GM18870 (cell line): ENCODE data around the gene MYBPC2.
A peak's percentile ranks its signal among the peaks of the same experiment; 100 is the strongest.
"Not testable (repeated sequence)": the region's sequence is repeated elsewhere in the genome, so short reads cannot be mapped to it uniquely, and the experiment has no call there.

ENCODE experiments used
- ATAC-seq: cut with Tn5 transposase; IDR thresholded peaks from one replicate; pipeline ENCODE4 v1.9.1; 2021; ENCODE audit warnings: moderate library complexity; ENCODE audit not compliant: unreplicated experiment

Gene MYBPC2

GRCh38 chr19:50427318-50427925 lies 5.3 kb upstream of the MYBPC2 start:
- ATAC-seq = no peak

- ATAC-seq = no peak
Measured at GRCh38 chr19:50427997-50428425, 4.7 kb upstream of the MYBPC2 start.

- ATAC-seq = no peak
Measured at GRCh38 chr19:50428772-50429463, 3.8 kb upstream of the MYBPC2 start.

DNA sequence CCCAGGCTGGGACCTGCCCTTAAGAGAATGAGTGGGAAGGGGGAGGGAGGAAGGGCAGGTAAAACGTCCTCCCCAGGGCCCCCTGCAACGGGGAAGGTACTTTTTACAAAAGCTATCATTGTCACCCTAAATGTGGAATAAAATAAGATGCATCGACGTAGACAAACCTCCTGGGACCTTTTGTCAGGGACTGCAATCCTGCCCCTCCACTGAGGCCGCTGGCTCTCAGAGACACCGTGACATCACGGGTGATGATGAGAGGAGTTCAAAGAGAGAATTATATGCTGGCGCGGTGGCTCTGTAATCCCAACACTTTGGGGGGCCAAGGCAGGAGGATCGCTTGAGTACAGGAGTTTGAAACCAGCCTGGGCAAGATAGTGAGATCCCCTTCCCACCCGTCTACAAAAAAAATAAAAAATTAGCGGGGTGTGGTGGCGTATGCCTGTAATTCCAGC lies 1.8 kb upstream of the MYBPC2 start:
- ATAC-seq = no peak

DNA sequence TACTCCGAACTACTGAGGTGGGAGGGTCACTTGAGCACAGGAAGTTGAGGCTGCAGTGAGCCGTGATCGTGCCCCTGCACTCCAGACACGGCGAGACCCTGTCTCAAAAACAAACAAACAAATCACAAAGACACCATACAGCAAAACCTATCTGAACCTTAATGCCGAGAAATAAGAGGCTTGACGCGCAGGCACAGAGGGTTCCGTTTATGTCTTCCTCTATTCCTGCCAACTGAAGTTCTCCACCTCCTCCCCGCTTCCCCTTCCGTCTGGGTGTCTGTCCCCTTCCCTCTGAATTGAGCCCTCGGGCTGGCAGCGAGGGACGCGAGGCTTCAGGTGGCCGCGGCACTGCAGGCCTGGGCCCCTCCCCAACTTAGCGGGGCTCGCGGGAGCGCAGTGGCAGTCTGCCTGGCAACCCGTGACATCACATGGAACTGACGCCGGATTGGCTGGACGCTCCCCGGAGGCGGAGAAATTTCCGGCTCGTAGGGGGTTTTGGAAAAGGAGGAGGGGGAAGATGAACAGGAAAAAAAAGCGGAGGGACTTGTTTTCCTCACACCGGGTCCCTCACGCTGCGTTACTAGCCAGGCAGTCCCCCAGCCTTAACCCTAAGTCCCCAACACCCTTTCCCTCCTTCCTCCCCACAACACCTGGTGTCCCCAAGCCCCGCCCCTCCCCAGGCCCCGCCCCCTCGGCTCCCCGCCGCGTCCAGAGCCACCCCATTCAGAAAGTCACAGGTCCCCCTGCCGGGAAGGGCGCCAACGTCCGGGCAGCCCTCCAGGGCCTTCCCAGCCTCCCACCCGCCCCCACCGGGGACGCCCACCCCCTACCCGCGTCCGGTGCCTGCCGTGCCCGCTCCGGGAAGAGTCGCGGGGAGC lies 1.1 kb upstream of the MYBPC2 start:
- ATAC-seq = peak; percentile 57

GRCh38 chr19:50433201-50434180 lies 799 bp downstream of the MYBPC2 start:
- ATAC-seq = no peak

DNA sequence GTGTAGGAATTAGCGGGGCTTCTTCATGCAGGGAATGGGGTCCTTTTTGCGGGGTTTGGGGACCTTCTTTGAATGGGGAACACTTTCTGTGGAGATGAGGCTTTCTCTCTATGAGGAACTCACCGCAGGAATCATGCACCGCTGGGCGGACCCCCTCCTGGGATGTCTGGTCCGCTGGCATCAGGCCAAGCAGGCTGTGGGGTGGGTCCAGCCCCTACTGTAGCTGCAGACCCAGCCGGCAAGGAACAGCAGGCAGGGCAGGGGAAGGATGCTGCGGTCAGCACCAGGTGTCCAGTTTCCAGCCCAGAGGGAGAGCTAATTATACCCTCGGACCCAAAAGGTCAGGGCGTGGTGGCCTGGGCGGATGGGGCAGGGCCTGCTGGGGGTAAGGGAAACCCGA lies 1.8 kb downstream of the MYBPC2 start:
- no peak for ATAC-seq

GRCh38 chr19:50435221-50435620 lies 2.5 kb downstream of the MYBPC2 start:
- ATAC-seq = no peak

- no peak for ATAC-seq
Measured at GRCh38 chr19:50435627-50436026, 2.9 kb downstream of the MYBPC2 start.

DNA sequence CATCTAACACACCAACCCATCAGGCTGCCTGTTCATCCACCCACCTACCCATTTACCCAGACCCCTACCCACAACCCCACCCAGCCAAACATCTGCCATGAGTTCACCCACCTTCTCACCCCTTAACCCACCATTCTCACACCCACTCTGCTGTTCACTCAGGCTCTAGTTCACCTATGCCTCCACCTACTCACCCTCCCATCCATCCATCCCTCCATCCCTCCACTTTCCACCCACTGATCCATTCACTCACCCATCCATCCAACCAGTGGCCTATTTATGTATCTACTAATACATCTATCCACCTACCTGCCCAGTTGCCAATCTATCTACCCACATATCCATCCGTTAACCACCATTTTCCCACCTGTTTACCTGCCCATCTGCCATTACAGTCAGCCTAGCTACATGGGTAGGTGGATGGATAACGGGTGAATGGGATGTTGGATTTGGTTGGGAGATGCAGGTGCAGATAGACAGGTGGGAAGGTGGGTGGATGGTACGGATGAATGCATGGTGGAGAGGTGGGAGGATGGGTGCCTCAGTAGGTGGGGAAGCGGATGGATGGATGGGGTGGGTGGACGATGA lies 5.3 kb downstream of the MYBPC2 start:
- ATAC-seq = no peak

DNA sequence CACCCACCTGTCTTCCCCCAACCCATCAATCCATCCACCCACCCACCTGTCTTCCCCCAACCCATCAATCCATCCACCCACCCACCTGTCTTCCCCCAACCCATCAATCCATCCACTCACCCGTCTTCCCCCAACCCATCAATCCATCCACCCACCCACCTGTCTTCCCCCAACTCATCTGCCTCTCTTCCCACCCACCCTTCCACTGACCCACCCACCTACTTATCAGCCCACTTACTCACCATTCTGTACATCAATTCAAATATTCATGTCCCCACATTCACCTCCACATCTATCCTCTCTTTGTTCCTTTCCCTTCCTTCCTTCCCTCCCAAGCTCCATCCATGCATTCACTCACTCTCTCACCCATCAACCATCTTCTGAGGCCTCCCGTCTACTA lies 6.4 kb downstream of the MYBPC2 start:
- ATAC-seq = not testable (repeated sequence)

DNA sequence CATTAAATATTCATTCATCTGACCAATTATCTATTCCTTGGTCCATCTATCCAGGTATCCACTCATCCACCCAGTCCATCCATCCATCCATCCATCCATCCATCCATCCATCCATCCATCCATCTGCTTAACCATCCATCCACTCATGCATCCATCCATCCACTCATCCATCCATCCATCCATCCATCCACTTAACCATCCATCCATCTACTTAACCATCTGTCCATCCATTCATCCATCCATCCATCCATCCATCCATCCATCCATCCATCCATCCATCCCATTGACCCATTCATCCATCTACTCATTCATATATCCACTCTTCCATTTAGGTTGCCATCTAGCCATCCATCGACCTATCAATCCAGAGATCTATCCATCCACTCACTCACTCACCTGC lies 11.4 kb downstream of the MYBPC2 start:
- ATAC-seq = no peak

DNA sequence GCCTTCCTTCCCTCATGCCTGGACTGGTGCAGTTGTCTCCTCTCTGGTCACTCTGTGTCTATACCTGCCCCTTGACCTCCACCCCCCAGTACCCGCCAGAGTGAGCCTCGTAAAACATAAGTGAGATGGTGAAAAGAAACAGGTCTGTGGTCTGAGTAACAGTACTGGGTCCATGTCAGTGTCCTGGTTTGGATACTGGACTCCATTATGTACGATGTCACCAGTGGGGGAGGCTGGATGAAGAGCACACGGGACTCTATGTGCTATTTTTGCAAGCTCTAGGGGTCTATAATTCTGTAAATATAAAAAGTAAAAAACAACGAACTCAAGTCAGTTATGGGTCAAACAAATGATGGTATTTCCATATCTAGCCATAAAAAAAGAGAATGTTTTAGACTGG lies 14.4 kb downstream of the MYBPC2 start:
- ATAC-seq = no peak

DNA sequence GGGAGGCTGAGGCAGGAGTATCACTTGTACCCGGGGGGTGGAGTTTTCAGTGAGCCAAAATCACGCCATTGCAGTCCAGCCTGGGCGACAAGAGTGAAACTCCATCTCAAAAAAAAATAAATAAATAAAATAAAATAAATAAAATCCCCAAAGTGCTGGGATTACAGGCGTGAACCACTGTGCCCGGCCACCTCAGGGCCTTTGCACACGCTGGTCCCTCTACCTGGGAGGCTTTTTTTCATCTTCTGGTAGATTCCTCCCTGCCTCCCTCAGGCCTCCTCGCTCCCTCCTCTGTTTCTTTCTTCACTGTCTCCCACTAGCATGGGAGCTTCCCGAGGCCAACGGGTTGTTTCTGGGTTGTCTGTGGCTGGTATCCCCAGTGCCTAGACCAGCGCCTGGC lies 15.1 kb downstream of the MYBPC2 start:
- no peak for ATAC-seq

DNA sequence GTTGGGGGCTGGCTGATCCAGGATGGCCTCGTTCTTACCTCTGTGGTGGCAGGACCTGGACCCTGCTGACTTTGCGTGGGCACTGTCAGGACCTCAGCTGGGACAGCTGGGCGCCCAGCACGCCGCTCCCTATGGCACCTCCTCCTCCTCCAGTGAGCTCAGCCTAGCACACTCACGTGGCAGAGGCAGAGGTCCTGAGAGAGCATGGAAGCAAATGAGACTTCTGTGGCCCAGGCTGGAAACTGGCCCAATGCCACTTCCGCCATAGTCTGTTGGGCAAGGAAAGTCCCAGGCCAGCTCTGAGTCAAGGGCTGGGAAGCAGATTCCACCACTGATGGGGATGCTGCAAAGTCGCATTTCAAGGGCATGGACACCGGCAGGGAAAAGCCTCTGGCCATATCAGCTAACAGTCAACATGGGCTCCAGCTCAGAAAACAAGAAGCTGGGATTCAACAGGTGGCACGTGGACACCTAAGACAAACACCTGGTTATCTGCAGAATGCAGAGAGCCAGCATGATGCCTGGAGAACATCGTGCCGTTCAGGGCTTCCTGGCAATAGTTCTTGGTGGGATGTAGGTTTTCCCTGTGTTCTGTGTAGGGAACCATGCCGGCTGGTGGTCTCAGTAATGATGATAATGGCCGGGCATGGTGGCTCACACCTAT lies 16.7 kb downstream of the MYBPC2 start:
- no peak for ATAC-seq

GRCh38 chr19:50450369-50451222 lies 17.9 kb downstream of the MYBPC2 start:
- no peak for ATAC-seq

DNA sequence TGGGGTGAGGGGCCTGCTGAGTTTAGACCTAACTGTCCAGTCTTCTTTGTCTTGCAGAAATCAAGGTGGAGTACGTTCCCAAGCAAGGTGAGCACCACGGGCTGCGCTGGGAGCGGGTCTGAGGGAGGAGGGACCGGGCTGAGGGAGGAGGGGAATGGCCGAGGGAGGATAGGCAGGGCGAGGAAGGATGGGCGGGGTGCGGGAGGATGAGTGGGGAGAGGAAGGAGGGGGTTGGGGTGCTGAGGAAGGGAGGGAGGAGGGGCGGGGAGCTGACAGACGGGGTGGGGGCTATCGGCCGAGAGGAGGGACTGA lies 18.5 kb downstream of the MYBPC2 start:
- no peak for ATAC-seq

DNA sequence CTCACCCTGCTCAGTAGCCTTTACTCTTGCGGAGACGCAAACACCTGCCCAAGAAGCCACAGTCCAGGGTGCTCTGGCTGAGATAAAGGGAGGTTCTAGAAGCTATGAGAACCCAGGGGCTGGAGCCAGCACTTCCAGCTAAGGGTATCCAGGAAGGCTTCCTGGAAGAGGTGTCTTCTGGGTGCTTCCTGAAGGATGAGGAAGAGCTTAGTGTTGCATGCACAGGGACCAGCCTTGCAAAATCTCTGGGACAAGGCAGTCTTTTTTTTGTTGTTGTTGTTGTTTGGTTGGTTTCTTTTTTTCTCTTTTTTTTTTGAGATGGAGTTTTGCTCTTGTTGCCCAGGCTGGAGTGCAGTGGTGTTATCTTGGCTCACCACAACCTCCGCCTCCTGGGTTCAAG lies 20.6 kb downstream of the MYBPC2 start:
- no peak for ATAC-seq

DNA sequence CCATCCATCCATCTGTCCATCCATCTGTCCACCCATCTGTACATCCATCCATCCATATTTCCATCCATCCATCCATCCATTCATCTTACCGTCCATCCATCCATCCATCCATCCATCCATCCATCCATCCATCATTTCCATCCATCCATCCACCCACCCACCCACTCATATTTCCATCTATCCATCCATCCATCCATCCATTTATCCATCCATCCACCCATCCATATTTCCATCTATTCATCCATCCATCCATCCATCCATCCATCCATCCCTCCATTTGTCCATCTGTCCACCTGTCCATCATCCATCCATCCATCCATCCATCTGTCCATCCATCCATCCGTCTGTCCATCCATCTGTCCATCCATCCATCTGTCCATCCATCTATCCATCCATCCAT lies 23.3 kb downstream of the MYBPC2 start:
- ATAC-seq = no peak
